Left lobe of liver (tissue), 2 donors: ENCODE data around the gene SLF1. TPM values are rescaled to one million over a fixed set of nuclear protein-coding genes. Genes with fewer than 3 reads are reported as not detected.

Source experiments
- ATAC-seq: fragments of 200-7000 bp; cut with Tn5 transposase; one replicate; pipeline ENCODE4 v1.9.1; 2020; ENCODE audit warnings: mild to moderate bottlenecking, moderate library complexity
- DNase-seq: peaks from one replicate; pipeline ENCODE4 v3.0.0-alpha.2; 2020; ENCODE audit warnings: low spot score
- total RNA-seq: library from RNA; stranded (reverse); gene quantifications from one replicate; pipeline ENCODE4 v1.2.1, GENCODE V29; 2021
- donor health status: DM: no; HTN: no; CAD: no; lungs with moderate emphysema.
- donor health status: DM: no; HTN: yes; CAD: no.

SLF1 gene
- total RNA-seq, 1 donor from 2014 or later, result 2.3 TPM

- DNase-seq, result no peak
- no peak for ATAC-seq
These were observed 42.0 kb downstream of the SLF1 start for GRCh38 chr5:94660506-94660905.

GRCh38 chr5:94661086-94661485, 42.6 kb downstream of the SLF1 start:
- no peak for DNase-seq
- ATAC-seq, result no peak

GRCh38 chr5:94667937-94668336, 49.5 kb downstream of the SLF1 start:
- no peak for DNase-seq

GRCh38 chr5:94670726-94671125, 52.3 kb downstream of the SLF1 start:
- DNase-seq (no peak), ATAC-seq (no peak)

More at GRCh38 chr5:94667937-94668336, 49.5 kb downstream of the SLF1 start:
- no peak for ATAC-seq

GRCh38 chr5:94672746-94673145, 54.3 kb downstream of the SLF1 start:
- no peak for ATAC-seq
- DNase-seq, result no peak

GRCh38 chr5:94674490-94675382, 56.3 kb downstream of the SLF1 start:
- DNase-seq (no peak), ATAC-seq (no peak)

GRCh38 chr5:94675965-94676618, 57.6 kb downstream of the SLF1 start:
- no peak for DNase-seq
- no peak for ATAC-seq

- ATAC-seq, result no peak
- no peak for DNase-seq
These were observed 64.5 kb downstream of the SLF1 start for GRCh38 chr5:94682814-94683520.

GRCh38 chr5:94689908-94690307, 71.4 kb downstream of the SLF1 start:
- ATAC-seq, result no peak
- DNase-seq, result no peak

- DNase-seq (no peak), ATAC-seq (no peak)
These were observed 72.3 kb downstream of the SLF1 start for GRCh38 chr5:94690778-94691177.

GRCh38 chr5:94691291-94691690, 72.8 kb downstream of the SLF1 start:
- no peak for ATAC-seq
- DNase-seq, result no peak

- peak; percentile 80 for ATAC-seq
These were observed 73.5 kb downstream of the SLF1 start for GRCh38 chr5:94691949-94692348.

GRCh38 chr5:94692581-94692980, 74.1 kb downstream of the SLF1 start:
- DNase-seq (no peak), ATAC-seq (no peak)

More at GRCh38 chr5:94691949-94692348, 73.5 kb downstream of the SLF1 start:
- no peak for DNase-seq

- ATAC-seq, result peak; percentile 69
- no peak for DNase-seq
These were observed 74.8 kb downstream of the SLF1 start for GRCh38 chr5:94693043-94693822.

- DNase-seq (no peak), ATAC-seq (no peak)
These were observed 75.4 kb downstream of the SLF1 start for GRCh38 chr5:94693845-94694370.

- ATAC-seq, result no peak
- DNase-seq, result no peak
These were observed 76.2 kb downstream of the SLF1 start for GRCh38 chr5:94694671-94695070.

GRCh38 chr5:94698197-94698596, 79.7 kb downstream of the SLF1 start:
- no peak for ATAC-seq
- DNase-seq, result no peak

- no peak for DNase-seq
- ATAC-seq, result no peak
These were observed 81.1 kb downstream of the SLF1 start for GRCh38 chr5:94699562-94699961.

GRCh38 chr5:94700592-94700991, 82.1 kb downstream of the SLF1 start:
- no peak for ATAC-seq
- DNase-seq, result no peak

GRCh38 chr5:94702729-94703128, 84.3 kb downstream of the SLF1 start:
- DNase-seq (no peak), ATAC-seq (no peak)

- no peak for ATAC-seq
- no peak for DNase-seq
These were observed 87.0 kb downstream of the SLF1 start for GRCh38 chr5:94705427-94705826.
